SKM-1 treated with dmso at 0.1 percent for 144 hours (cell line): ENCODE results near the gene PALS1.
"Not testable (repeated sequence)": the region's sequence is repeated elsewhere in the genome, so short reads cannot be mapped to it uniquely, and the experiment has no call there.

Experiments
- DNase-seq: peaks from one replicate; lab custom pipeline; 2025; ENCODE audit not compliant: unreplicated experiment; lab: John Stamatoyannopoulos, UW

The PALS1 gene

DNA sequence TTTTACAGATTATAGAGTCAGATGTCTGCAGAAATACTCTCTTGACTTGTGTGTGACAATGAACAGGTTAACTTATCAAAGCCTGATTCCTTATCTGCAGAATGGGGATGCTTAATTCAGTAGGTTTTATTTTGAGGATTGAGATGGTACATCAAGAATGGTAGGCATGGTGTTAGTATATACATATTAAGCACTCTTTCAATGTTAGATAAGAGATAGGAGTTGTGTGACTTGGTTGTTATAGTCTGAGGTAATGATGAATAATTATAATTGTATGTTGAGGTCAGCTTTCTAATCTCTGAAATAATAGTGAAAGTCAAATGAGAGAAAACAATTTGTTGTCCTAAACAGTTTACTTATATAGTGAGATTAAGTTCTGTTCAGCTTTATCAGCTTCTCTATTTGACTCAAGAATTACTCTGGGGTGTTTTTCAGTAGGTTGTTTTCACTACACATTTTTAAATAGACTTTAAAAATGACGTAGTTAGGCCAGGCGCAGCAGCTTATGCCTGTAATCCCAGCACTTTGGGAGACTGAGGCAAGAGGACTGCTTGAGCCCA lies 11.9 kb downstream of the PALS1 start:
- no peak for DNase-seq

DNA sequence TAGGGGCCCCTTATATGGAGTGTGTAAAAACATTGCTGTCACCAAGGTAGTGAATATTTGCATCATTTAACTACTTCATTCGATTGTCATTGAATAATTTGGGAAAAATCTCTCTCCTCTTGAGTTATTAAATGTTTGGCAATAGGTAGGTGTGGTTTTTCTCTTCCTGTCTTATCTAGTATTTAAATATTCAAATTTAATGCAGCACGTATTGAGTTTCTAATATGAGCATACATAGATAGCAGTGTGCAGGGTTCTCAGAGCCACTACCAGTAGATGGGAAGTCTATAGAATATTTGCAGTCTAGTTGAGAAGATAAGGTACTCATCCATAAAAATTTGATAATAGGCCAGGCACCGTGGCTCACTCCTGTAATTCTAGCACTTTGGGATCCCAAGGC lies 16.7 kb downstream of the PALS1 start:
- no peak for DNase-seq

DNA sequence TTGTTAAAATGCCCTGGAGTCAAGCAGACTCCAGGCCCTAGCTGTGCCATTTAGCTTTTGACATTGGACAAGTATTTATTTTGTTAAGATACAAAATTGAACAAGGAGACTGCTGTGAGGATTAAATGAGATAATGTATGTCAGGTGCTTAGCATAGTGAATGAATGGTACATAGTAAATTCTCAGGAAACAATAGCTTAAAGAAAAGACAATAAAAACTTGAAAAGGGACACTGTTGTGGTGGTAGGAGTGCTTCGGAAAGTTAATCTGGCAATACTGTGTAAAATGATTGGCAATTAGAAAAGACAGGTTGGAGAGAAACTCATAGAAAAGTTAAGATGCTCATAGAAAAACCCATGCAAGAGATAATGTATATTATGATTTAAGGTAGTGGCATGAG lies 19.7 kb downstream of the PALS1 start:
- no peak for DNase-seq

DNA sequence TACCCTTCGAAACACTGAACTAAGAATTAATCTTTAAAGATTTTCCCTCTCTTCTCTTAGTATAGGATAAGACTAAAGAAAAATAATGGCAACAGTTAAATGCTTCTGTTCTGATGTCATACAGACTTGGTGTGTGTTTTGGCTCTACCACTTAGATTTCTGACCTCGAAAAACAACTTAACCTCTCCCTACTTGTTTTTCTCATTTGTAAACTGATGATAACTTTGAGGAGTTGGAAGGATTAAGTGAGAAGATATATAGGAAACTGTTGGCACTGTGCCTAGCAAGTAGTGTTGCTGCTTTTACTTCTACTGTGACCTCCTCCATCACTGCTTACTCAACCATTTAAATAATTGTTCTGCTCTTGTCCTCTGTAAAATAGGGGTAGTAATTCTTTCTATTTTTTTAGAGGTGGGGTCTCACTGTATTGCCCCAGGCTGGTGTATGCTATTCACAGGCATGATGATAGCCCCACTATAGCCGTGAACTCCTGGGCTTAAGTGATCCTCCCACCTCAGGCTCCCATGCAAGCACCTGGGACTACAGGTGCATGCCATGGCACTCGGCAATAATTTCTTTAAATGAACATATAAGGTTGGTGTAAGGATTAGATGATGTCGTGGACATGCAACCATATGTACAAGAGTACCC lies 22.4 kb downstream of the PALS1 start:
- no peak for DNase-seq

DNA sequence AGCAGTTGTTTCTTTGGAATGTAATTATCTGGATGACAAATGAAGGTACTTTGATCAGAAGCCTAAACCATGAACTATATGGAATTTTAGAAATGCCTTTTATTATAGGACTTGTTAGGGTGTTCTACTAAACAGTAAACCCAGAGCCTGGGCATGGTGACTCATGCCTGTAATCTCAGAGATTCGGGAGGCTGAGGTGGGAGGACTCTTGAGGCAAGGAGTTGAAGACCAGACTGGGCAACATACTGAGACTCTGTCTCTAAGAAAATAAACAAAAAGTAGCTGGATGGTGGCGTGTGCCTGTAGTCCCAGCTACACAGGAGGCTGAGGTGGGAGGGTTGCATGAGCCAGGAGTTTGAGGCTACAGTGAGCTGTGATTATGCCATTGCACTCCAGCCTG lies 23.9 kb downstream of the PALS1 start:
- no peak for DNase-seq

DNA sequence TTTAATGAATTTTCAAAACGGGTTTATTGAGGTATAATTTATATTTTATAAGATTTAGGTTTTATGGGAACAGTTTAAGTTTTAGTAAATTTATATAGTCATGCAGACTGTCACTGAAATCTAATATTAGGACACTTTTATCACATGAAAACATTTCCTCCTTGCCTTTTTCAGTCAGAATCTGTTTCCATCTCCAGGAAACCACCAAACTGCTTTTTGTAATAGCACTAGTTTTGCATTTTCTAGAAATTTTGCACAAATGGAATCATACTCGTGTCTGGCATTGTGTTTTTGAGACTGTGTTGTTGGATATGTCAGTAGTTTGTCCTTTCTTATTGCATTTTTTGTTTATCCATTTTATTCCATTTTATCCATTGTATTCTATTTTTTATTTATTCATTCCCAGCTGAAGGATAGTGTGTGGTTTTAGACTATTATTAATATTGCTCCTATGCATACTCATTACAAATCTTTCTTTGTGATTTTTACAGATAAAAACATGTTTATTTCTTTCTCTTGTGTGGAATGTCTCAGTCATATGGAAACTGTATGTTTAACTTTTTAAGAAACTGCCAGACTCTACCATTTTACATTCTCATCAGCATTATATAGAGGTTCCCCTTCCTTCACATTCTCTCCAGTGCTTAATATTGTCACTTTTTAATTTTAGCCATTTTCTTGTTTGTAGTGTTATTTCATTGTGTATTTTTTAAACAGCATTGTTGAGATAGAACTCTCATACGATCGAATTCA lies 26.5 kb downstream of the PALS1 start:
- no peak for DNase-seq

DNA sequence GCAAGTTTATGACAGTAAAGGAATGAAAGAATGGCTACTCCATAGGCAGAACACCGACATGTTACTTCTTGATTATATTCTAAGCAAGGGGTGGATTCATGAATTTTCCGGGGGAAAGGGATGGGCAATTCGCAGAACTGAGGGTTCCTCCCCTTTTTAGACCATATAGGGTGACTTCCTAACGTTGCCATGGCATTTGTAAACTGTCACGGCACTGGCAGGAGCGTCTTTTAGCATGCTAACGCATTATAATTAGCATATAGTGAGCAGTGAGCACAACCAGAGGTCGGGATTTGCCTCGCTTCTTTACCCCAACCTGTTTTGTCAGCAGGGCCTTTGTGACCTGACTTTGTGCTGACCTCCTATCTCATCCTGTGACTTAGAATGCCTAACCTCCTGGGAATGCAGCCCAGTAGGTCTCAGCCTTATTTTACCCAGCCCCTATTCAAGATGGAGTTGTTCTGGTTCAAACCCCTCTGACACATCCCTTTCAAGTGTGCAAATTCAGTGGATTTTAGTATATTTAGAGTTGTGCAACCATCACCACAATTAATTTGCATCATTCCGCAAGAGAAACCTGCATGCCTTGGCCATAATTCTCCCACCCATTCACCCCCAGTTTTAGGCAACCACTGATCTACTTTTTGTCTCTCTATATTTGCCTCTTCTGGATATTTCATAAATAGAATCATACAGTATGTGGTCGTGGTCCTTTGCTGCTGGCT lies 27.4 kb downstream of the PALS1 start:
- DNase-seq: no peak

DNA sequence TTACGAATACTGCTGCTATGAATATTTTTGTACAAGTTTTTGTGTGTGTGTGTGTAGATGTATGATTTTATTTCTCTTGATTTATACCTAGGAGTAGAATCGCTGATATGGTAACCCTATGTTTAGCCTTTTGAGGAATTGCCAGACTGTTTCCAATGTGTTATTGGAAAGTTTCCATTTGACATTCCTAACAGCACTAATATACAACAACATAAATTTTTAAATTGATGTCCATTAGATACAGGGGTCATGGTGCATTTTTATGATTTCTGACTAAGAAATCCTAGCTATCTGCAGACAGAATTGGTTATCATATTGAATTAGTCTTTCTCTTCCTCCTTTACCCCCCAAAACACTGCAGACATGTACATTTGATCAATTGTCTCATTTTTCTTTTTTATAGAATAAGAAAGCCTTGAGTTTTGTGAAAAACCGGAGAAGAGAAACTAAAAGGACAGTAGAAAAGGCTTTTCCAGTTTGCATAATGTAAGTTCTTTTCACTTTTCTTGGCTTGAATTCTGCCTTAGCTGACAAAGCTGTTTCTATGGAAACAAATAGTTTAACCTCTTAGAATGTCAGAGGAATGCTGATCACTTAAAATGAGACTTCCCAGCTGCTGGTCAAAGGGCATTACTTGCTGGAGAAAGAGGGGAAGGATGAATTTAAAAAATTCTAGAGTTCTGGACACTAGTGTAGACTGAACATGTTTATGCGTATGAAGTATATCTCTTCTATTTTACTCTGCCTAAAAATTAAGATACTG lies 28.2 kb downstream of the PALS1 start:
- DNase-seq: no peak

DNA sequence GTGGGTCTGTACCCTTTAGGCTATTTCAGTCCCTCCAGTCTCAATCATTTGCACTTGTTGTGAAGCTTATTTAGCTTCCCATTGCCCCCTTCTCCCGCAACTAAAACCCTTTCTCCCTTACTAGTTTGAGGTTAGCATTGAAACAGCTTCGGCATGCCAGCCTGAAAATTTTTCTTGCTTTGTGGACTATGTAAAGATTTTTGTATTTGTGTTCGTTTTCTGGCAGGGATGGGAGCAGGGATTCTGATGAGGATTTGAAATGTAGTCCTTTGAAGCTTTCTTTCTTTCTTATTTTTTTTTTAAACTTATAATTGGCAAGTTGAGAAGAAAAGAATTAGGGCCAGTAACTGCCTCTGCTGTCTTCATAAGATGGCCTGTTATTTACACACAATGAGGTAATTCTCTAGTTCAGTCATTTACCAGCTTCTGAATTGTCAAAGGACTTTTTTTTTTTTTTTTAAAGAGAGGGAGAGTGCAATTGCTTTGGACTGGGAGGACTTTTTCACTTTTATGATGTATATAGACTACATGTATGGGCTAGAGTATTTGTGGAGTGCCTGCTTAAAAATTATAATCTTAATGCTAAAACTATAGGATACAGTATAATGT lies 29.0 kb downstream of the PALS1 start:
- no peak for DNase-seq

DNA sequence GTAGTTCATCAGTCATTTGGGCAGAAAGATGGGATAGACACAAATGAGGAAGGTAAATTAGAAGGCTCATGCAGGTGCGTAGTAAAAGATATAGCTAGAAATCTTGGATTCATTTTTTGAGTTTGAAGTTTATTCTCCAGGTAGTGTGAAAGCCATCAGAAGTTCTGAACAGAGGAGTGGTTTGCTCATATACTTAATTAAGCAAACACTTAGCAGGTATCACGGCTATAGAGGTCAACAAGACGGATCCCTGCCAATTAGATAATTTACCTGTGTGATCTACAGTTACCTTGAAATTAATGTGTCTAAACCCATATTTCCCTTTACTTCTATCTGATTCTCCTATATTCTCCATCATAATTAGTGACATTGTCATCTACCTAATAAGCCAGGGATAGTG lies 29.7 kb downstream of the PALS1 start:
- DNase-seq: no peak

DNA sequence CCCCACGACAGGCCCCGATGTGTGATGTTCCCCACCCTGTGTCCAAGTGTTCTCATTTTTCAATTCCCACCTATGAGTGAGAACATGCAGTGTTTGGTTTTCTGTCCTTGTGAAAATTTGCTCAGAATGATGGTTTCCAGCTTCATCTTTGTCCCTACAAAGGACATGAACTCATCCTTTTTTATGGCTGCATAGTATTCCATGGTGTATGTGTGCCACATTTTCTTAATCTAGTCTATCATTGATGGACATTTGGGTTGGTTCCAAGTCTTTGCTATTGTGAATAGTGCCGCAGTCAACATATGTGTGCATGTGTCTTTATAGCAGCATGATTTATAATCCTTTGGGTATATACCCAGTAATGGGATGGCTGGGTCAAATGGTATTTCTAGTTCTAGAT lies 32.0 kb downstream of the PALS1 start:
- DNase-seq: not testable (repeated sequence)

DNA sequence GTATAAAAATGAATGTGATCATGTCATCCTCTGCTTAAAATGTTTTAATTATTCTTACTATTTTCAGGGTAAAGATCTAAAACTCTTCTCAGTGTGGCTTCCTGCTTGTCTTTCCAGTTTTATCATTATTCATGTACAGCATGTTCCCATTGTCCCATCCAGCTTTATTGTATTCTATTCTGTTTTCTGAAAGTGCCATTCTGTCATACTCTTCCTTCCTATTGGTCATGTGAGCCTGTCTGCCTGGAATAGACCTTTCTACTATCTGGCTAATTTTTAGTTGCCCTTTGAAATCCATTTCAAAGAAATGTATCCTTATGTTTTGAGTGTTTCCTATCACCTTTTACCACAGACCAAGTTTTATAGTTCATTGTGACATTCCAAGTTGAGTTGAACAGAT lies 34.9 kb downstream of the PALS1 start:
- DNase-seq: no peak

DNA sequence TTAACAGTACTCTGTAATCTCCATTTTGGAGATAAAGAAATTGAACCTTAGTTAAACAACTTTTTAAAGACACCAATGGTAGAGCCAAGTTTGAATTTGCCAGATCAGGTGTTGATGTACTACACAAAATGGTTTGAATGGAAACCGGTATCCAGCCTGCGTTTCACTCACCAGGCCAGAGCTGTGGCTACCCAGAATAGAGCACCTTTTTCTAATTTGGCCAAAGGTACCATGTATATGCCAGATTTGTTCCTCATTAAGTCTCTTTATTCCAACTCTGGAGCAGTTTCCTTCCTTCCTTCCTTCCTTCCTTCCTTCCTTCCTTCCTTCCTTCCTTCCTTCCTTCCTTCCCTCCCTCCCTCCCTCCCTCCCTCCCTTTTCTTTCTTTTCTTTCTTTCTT lies 39.3 kb downstream of the PALS1 start:
- DNase-seq: no peak

DNA sequence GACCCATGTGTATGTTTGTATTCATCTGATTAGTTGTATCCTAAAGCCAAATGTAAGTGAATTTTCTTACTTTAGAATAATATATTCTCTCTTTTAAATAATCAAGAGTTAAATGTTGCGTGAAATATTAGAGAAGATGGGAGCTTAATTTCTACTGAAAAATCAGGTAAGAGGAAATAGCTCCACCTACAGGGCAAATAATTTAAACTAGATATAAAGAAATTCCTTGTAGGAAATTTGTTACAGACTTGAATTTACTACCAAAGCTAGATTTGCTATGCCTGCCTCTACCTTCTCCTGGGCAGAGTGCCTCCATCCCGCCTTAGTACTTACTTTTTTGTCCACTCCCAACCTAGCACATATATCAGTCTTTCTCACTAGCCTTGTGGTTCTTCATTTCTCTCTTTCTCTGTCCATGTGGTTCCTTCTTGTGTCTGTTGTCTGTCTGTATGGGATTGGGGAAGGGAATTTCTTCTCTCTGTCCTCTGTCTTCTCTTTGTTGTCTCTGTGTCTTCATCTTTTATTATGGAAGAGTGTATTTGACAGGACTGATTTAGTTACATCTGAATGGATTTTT lies 44.7 kb downstream of the PALS1 start:
- peak; percentile 12 for DNase-seq
